Panc1 (cell line): ENCODE results near the gene MSANTD4. TPM values are rescaled to one million over a fixed set of nuclear protein-coding genes. Genes with fewer than 3 reads are reported as not detected.

Source experiments
- ATAC-seq: fragments of 200-7000 bp; cut with Tn5 transposase; 2 replicates; pipeline ENCODE4 v1.9.1; 2020; ENCODE audit warnings: mild to moderate bottlenecking, moderate library complexity
- BruUV-seq: library from RNA; stranded (reverse); fragments of 400-500 nt; replicated peaks from 2 replicates; lab custom pipeline; 2021; lab: Mats Ljungman, UMichigan
- CTCF ChIA-PET: fragments of 300-600 bp; sonication (Branson Sonifier 250); formaldehyde crosslinking; loops from one replicate; lab custom pipeline; 2022; ENCODE audit warnings: antibody characterized with exemption; lab: Charles Lee
- POLR2A ChIA-PET: fragments of 300-600 bp; sonication (Branson Sonifier 250); formaldehyde crosslinking; loops from one replicate; lab custom pipeline; 2022; ENCODE audit warnings: antibody characterized with exemption; lab: Charles Lee
- DNase-seq: peaks from one replicate; pipeline ENCODE4 v3.0.0-alpha.2; 2010; ENCODE audit warnings: low read depth, low spot score
- H3K27ac ChIP-seq: 2 replicates; pipeline ENCODE4 v1.5.1; 2011; ENCODE audit warnings: mild to moderate bottlenecking, low read length, inconsistent platforms
- H3K27me3 ChIP-seq: fragments of 200-500 bp; sonication (Bioruptor generic); 2 replicates; pipeline ENCODE4 v1.6.0; 2014; ENCODE audit warnings: low read length, inconsistent platforms; ENCODE audit not compliant: control insufficient read depth, insufficient read depth
- H3K36me3 ChIP-seq: fragments of 200-500 bp; sonication (Bioruptor generic); 2 replicates; pipeline ENCODE4 v1.5.1; 2014; ENCODE audit warnings: inconsistent platforms, mild to moderate bottlenecking, low read length, moderate library complexity; ENCODE audit not compliant: control insufficient read depth, insufficient read depth
- H3K4me1 ChIP-seq: 2 replicates; pipeline ENCODE4 v1.5.1; 2011; ENCODE audit warnings: inconsistent platforms, mild to moderate bottlenecking, low read length, moderate library complexity; ENCODE audit not compliant: control insufficient read depth, insufficient read depth
- H3K4me3 ChIP-seq, 2 experiments: 2 replicates each; pipeline ENCODE4 v1.5.1; 2011 to 2012; ENCODE audit warnings: low read depth in 2 of 2, low read length in 2 of 2, mild to moderate bottlenecking in 2 of 2, inconsistent platforms in 1 of 2, moderate library complexity in 1 of 2
- H3K9me3 ChIP-seq: fragments of 200-500 bp; sonication (Bioruptor generic); 2 replicates; pipeline ENCODE4 v1.5.1; 2014; ENCODE audit warnings: low read depth, mild to moderate bottlenecking, inconsistent platforms, low read length, moderate library complexity; ENCODE audit not compliant: control insufficient read depth, insufficient read depth
- POLR2AphosphoS5 ChIP-seq: IDR thresholded peaks from 2 replicates; pipeline ENCODE4 v1.6.1; 2012; ENCODE audit warnings: mild to moderate bottlenecking, low read depth, low read length, moderate library complexity
- SIN3A ChIP-seq: IDR thresholded peaks from 2 replicates; pipeline ENCODE4 v1.6.1; 2012; ENCODE audit warnings: low read depth, mild to moderate bottlenecking, low read length, moderate library complexity, borderline replicate concordance; ENCODE audit not compliant: insufficient read depth
- TCF7L2 ChIP-seq: IDR thresholded peaks from 2 replicates; pipeline ENCODE4 v1.6.1; 2011; ENCODE audit warnings: mild to moderate bottlenecking, low read depth, low read length, inconsistent platforms
- in situ Hi-C: cut with HindIII; loops from 2 replicates; pipeline ENCODE4 v1.10.0; 2016; ENCODE audit warnings: low sequenced_read_pairs, low pct_unique_long_range_greater_than_20kb
- intact Hi-C: fragments of 100-400 bp; cut with micrococcal nuclease; formaldehyde crosslinking; loops from one replicate; pipeline ENCODE4 v1.10.0; 2022; ENCODE audit not compliant: unreplicated experiment
- total RNA-seq: library from RNA; stranded (reverse); gene quantifications from one replicate; pipeline ENCODE4 v1.2.1, GENCODE V29; 2021; ENCODE audit not compliant: unreplicated experiment
- TF ChIP-seq, protein P1 (sequence below), 2 experiments: IDR thresholded peaks; 2 replicates each; pipeline ENCODE4 v1.6.1; 2011 to 2012; ENCODE audit warnings: low read depth in 2 of 2, control low read depth in 1 of 2, low read length in 1 of 2, mild to moderate bottlenecking in 1 of 2, moderate library complexity in 1 of 2; ENCODE audit not compliant: insufficient read depth in 1 of 2
- TF ChIP-seq, protein P2 (sequence below): fragments of 450-650 bp; IDR thresholded peaks from 2 replicates; pipeline ENCODE4 v1.5.1; 2017; ENCODE audit warnings: mild to moderate bottlenecking

MSANTD4 gene
- total RNA-seq, 1 experiment from 2014 or later: 19.6 TPM

DNA sequence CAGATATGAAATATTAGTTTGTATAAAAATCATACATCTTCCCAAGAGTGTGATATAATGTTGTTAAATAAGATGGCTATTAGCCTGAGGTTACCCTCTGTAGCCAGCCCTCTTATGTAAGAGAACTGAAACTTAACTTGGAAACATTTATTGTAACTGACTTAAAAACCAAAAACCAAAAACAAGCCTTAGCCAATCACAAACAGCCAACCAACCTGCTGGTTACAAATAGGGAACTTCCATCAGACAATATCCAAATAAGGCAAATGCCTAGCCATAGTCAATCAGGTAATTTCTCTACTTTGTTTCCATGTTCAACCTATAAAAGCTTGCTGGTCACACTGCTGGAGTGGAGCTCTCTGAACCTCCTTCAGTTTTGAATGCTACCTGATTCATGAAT, 41.0 kb upstream of the MSANTD4 start:
- ATAC-seq (no peak), DNase-seq (no peak)
- POLR2A ChIA-PET: no interaction called here
- no peaks in the 10 kb centered on the region for H3K9me3 ChIP-seq
- no peaks in the 10 kb centered on the region for H3K4me1 ChIP-seq
- no peak overlapping the region for H3K27ac ChIP-seq
- H3K27me3 ChIP-seq: no peaks in the 10 kb centered on the region
- no peaks in the 10 kb centered on the region for H3K36me3 ChIP-seq
- intact Hi-C loops (no loop called here), in situ Hi-C loops (no loop called here)
- CTCF ChIA-PET: no interaction called here
- no TSS peak for BruUV-seq
- no peak overlapping the region for H3K4me3 ChIP-seq
- TF ChIP-seq, protein P1, sequence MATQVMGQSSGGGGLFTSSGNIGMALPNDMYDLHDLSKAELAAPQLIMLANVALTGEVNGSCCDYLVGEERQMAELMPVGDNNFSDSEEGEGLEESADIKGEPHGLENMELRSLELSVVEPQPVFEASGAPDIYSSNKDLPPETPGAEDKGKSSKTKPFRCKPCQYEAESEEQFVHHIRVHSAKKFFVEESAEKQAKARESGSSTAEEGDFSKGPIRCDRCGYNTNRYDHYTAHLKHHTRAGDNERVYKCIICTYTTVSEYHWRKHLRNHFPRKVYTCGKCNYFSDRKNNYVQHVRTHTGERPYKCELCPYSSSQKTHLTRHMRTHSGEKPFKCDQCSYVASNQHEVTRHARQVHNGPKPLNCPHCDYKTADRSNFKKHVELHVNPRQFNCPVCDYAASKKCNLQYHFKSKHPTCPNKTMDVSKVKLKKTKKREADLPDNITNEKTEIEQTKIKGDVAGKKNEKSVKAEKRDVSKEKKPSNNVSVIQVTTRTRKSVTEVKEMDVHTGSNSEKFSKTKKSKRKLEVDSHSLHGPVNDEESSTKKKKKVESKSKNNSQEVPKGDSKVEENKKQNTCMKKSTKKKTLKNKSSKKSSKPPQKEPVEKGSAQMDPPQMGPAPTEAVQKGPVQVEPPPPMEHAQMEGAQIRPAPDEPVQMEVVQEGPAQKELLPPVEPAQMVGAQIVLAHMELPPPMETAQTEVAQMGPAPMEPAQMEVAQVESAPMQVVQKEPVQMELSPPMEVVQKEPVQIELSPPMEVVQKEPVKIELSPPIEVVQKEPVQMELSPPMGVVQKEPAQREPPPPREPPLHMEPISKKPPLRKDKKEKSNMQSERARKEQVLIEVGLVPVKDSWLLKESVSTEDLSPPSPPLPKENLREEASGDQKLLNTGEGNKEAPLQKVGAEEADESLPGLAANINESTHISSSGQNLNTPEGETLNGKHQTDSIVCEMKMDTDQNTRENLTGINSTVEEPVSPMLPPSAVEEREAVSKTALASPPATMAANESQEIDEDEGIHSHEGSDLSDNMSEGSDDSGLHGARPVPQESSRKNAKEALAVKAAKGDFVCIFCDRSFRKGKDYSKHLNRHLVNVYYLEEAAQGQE (IDR thresholded peaks at IDR 0.05; ENCODE audit: insufficient read depth in 1 of 2, low read depth in 2 of 2, low read length in 1 of 2): no peak
- TF ChIP-seq POLR2AphosphoS5: no peak
- no peak for TF ChIP-seq TCF7L2
- no peak for TF ChIP-seq SIN3A
- TF ChIP-seq, protein P2, sequence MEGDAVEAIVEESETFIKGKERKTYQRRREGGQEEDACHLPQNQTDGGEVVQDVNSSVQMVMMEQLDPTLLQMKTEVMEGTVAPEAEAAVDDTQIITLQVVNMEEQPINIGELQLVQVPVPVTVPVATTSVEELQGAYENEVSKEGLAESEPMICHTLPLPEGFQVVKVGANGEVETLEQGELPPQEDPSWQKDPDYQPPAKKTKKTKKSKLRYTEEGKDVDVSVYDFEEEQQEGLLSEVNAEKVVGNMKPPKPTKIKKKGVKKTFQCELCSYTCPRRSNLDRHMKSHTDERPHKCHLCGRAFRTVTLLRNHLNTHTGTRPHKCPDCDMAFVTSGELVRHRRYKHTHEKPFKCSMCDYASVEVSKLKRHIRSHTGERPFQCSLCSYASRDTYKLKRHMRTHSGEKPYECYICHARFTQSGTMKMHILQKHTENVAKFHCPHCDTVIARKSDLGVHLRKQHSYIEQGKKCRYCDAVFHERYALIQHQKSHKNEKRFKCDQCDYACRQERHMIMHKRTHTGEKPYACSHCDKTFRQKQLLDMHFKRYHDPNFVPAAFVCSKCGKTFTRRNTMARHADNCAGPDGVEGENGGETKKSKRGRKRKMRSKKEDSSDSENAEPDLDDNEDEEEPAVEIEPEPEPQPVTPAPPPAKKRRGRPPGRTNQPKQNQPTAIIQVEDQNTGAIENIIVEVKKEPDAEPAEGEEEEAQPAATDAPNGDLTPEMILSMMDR: no peak

DNA sequence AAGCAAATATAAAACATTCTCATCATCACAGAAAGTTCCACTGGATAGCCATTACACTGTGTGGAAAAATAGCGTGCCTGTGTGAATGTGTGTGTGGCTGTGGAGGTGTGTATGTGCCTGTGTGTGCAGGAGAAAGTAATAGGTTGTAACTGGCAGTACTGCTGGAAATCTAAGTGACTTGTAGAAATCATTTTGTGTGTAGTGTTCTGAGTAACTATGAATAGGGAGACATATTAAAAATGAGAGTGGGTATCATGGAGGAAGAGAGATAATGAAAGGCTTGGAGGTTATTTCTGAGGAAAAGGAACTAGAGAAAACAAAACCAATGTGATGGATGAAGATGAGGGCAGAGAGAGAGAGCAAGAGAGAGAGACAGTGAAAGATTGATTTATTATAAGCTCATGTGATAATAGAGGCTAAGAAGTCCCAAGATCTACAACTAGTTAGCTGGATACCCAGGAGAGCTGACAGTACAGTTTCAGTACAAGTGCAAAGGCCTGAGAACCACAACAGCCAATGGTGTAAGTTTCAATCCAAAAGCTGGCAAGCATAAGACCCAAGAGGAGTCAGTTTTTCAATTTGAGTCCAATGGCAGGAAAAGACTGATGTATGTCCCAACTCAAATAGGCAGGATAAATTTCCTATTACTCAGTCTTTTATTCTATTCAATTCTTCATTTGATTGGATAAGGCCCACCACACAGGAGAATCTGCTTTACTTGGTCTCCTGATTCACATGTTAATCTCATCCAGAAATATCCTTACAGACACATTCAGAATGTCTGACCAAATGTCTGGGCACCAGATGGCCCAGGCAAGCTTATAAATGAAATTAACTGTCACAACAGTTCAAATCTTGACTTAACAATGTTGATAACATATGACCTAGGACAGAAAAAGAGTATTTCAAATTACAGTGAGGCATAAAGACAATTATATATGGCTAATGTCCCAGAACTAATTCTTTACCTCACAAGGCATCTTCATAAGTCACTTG, 40.2 kb upstream of the MSANTD4 start:
- POLR2A ChIA-PET: no interaction called here
- H3K36me3 ChIP-seq: no peaks in the 10 kb centered on the region
- BruUV-seq: no TSS peak
- CTCF ChIA-PET: no interaction called here
- in situ Hi-C loops (no loop called here), intact Hi-C loops (no loop called here)
- H3K27me3 ChIP-seq: no peaks in the 10 kb centered on the region
- no peak for ATAC-seq
- no peaks in the 10 kb centered on the region for H3K9me3 ChIP-seq
- no peak overlapping the region for H3K27ac ChIP-seq
- no peaks in the 10 kb centered on the region for H3K4me1 ChIP-seq
- H3K4me3 ChIP-seq: no peak overlapping the region
- TF ChIP-seq SIN3A (no peak), TCF7L2 (no peak), POLR2AphosphoS5 (no peak)
- TF ChIP-seq, protein P1 (IDR thresholded peaks at IDR 0.05; ENCODE audit: insufficient read depth in 1 of 2, low read depth in 2 of 2, low read length in 1 of 2): no peak
- TF ChIP-seq, protein P2: no peak
- no peak for DNase-seq
